Sigmoid colon (tissue), 7 donors: Measurements from ENCODE around the gene CYP2D6. TPM values are rescaled to one million over a fixed set of nuclear protein-coding genes. Genes with fewer than 3 reads are reported as not detected.

ENCODE experiments used
- DNase-seq: peaks from one replicate; pipeline ENCODE4 v3.0.0-alpha.2; 2019
- H3K27ac ChIP-seq, 4 donors: fragments of 200-600 bp; sonication (generic); one replicate each; pipeline ENCODE4 v1.5.1; 2016 to 2019; ENCODE audit warnings: mild to moderate bottlenecking in 1 of 4
- H3K27me3 ChIP-seq, 3 donors: fragments of 200-600 bp; sonication (generic); one replicate each; pipeline ENCODE4 v1.5.1; 2019; ENCODE audit warnings: mild to moderate bottlenecking in 1 of 3
- H3K36me3 ChIP-seq, 4 donors: fragments of 200-600 bp; sonication (generic); one replicate each; pipeline ENCODE4 v1.5.1; 2016 to 2019
- H3K4me1 ChIP-seq, 4 donors: fragments of 200-600 bp; sonication (generic); one replicate each; pipeline ENCODE4 v1.5.1; 2017 to 2019
- H3K4me3 ChIP-seq, 4 donors: fragments of 200-600 bp; sonication (generic); one replicate each; pipeline ENCODE4 v1.5.1; 2017 to 2019; ENCODE audit warnings: mild to moderate bottlenecking in 2 of 4, moderate library complexity in 1 of 4
- H3K9me3 ChIP-seq, 4 donors: fragments of 200-600 bp in 3 of 4; sonication (generic) in 3 of 4; one replicate each; pipeline versions ENCODE4 v1.5.1 to v1.6.1; 2013 to 2019
- EP300 ChIP-seq, 4 donors: sonication (generic); formaldehyde crosslinking; IDR thresholded peaks; one replicate each; pipeline ENCODE4 v1.6.1; 2017; ENCODE audit warnings: antibody characterized with exemption in 4 of 4
- POLR2A ChIP-seq, 2 donors: fragments of 450-650 bp; IDR thresholded peaks; one replicate each; pipeline ENCODE4 v1.6.1; 2016; ENCODE audit warnings: antibody characterized with exemption in 2 of 2, mild to moderate bottlenecking in 2 of 2, moderate library complexity in 2 of 2
- POLR2AphosphoS5 ChIP-seq, 4 donors: sonication (generic); formaldehyde crosslinking; IDR thresholded peaks; one replicate each; pipeline ENCODE4 v1.6.1; 2017; ENCODE audit warnings: antibody characterized with exemption in 4 of 4
- WGBS, 2 donors: extraction: QIAGEN DNeasy Blood & Tissue Kit; methylation state at CpG; one replicate each; pipeline ENCODE4 v1.1.7; 2013; 5-methylcytosine and 5-hydroxymethylcytosine counted together
- intact Hi-C: fragments of 100-400 bp; cut with DNase I; formaldehyde crosslinking; loops from one replicate; pipeline ENCODE4 v1.15.1; 2023
- polyA plus RNA-seq, 3 donors: library from polyadenylated mRNA; stranded (reverse); fragments of 200-250 nt; gene quantifications; one replicate each; pipeline ENCODE4 v1.2.3, GENCODE V29; 2013
- total RNA-seq, 4 donors: library from RNA; depleted of rRNA; stranded (reverse); fragments of >200 nt; gene quantifications; one replicate each; pipeline ENCODE4 v1.1.0, GENCODE V29; 2016
- TF ChIP-seq, protein P1 (sequence below), 4 experiments: fragments of 450-650 bp in 3 of 4; fragments of 200-600 bp in 1 of 4; IDR thresholded peaks; one replicate each; pipeline ENCODE4 v1.5.1; 2016 to 2019; ENCODE audit warnings: antibody characterized with exemption in 4 of 4, mild to moderate bottlenecking in 3 of 4, moderate library complexity in 2 of 4
- donor health status: healthy with polysubstance abuse.
- donor health status: Bipolar disorder and iron deficiency.
- donor health status: healthy.

Gene CYP2D6
- total and polyA plus RNA-seq, 7 donors, result 0.36 to 3.7 (median 1.2) TPM; not detected in 3

DNA sequence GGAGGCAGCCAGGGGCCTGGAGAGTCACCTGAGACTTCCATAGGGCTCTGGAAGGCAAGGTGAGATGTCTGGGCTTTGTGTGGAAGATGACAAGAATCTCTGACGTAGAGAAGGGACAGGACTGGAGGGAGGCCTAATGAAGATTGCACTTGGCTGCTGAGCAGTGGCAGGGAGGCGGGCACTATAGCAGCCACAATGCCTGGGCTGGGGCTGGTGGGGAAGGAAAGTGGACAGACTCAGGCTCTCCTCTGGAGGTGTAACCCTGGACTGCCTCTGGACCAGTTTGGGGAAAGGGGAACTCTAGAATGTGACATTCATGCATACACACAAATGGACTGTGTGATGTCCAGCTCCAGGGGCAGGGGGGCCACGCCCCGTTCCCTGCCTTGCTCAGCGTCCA, 34.3 kb upstream of the CYP2D6 start:
- TF ChIP-seq POLR2A (IDR thresholded peaks at IDR 0.05), result no peak
- Histone ChIP-seq H3K4me3 (no peak overlapping the region), H3K9me3 (no peaks in the 10 kb centered on the region), H3K4me1 (no peaks in the 10 kb centered on the region), H3K27me3 (no peaks in the 10 kb centered on the region), H3K27ac (no peak overlapping the region), H3K36me3 (peaks cover 0 to 12% (median 7%) of the 10 kb centered on the region in 4 donors)
- no peak for DNase-seq
- intact Hi-C loops, result loop anchor here (5.0 kb wide), 1 partner anchor 102 kb away; no protein-coding TSS in a partner anchor
- WGBS, 2 donors, result 94% methylated on average over 5 of the region's 5 CpGs

DNA sequence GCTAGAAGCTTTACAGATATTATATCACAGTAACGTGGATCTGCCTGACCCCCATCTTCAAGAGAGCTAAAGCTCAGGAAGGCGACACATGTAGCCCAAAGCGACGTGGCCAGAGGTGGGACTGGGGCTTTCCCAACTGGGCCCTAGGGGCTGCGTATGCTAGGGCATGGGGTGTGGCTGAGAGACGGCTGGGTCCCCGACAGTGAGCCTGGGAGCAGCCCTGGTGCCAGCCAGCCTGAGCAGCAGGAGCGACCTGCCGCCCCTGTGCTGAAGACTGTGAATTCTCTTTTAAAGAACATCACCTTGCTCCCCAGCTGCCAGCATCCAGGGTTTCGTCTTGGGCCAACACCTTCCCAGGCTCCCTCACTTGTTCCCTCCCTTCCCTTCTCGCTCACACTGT, 32.9 kb upstream of the CYP2D6 start:
- TF ChIP-seq EP300 (IDR thresholded peaks at IDR 0.05) (no peak), POLR2AphosphoS5 (IDR thresholded peaks at IDR 0.05) (no peak), POLR2A (IDR thresholded peaks at IDR 0.05) (no peak)
- TF ChIP-seq, protein P1, sequence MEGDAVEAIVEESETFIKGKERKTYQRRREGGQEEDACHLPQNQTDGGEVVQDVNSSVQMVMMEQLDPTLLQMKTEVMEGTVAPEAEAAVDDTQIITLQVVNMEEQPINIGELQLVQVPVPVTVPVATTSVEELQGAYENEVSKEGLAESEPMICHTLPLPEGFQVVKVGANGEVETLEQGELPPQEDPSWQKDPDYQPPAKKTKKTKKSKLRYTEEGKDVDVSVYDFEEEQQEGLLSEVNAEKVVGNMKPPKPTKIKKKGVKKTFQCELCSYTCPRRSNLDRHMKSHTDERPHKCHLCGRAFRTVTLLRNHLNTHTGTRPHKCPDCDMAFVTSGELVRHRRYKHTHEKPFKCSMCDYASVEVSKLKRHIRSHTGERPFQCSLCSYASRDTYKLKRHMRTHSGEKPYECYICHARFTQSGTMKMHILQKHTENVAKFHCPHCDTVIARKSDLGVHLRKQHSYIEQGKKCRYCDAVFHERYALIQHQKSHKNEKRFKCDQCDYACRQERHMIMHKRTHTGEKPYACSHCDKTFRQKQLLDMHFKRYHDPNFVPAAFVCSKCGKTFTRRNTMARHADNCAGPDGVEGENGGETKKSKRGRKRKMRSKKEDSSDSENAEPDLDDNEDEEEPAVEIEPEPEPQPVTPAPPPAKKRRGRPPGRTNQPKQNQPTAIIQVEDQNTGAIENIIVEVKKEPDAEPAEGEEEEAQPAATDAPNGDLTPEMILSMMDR (IDR thresholded peaks at IDR 0.05), result no peak
- 95 to 96% methylated on average over 11 of the region's 11 CpGs for WGBS, 2 donors
- intact Hi-C loops, result no loop called here
- no peak overlapping the region for H3K27ac ChIP-seq
- DNase-seq, result no peak
- peaks cover 0 to 14% (median 6%) of the 10 kb centered on the region in 4 donors for H3K36me3 ChIP-seq
- H3K9me3 ChIP-seq, result no peaks in the 10 kb centered on the region
- no peaks in the 10 kb centered on the region for H3K27me3 ChIP-seq
- no peaks in the 10 kb centered on the region for H3K4me1 ChIP-seq
- H3K4me3 ChIP-seq, result no peak overlapping the region

DNA sequence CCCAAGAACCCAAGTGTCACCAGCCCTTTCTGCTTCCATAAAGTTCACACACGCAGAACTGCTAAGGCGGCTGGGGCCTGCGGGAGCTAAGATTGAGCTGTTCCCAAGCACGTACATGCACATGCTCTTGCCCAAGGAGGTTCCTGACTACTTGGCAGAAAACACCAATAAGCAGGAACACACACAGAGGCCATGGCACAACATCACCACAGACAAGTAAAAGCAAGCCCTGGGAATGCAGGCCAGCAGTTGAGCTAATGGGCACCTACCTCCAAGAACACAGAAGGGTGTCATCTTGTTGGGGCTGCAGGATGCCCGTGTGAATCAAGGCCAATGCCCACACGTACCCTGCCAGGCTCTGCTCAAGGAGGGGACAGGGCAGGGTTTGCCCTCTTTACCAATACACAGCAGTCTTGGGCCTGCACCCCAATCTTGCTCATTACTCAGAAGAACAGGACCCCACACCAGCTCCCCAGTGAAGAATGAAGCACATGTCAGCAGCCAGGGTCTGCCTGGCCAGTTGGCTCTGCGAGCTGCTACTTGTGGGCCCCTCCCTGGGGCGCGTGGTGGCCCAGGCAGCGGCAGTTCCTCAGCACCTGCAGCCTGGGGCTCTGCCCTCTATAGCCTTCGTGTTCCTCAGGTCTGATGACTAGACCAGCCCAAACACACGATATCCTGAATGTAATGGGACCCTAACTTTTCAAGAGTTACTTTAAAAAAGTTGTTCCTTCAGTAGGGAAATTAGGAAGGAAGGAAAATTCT, 32.3 kb upstream of the CYP2D6 start:
- peak; percentile 17 for DNase-seq
- H3K27ac ChIP-seq, result no peak overlapping the region
- peaks cover 0 to 15% (median 2%) of the 10 kb centered on the region in 4 donors for H3K36me3 ChIP-seq
- no peaks in the 10 kb centered on the region for H3K4me1 ChIP-seq
- H3K4me3 ChIP-seq, result no peak overlapping the region
- no peaks in the 10 kb centered on the region for H3K27me3 ChIP-seq
- 91 to 96% methylated on average over 12 of the region's 12 CpGs for WGBS, 2 donors
- H3K9me3 ChIP-seq, result no peaks in the 10 kb centered on the region
- intact Hi-C loops, result no loop called here
- TF ChIP-seq EP300 (IDR thresholded peaks at IDR 0.05), result no peak
- no peak for TF ChIP-seq POLR2A (IDR thresholded peaks at IDR 0.05)
- TF ChIP-seq, protein P1 (IDR thresholded peaks at IDR 0.05), result no peak

GRCh38 chr22:42160830-42161696, 30.5 kb upstream of the CYP2D6 start:
- TF ChIP-seq POLR2A (IDR thresholded peaks at IDR 0.05) (no peak), EP300 (IDR thresholded peaks at IDR 0.05) (no peak), POLR2AphosphoS5 (IDR thresholded peaks at IDR 0.05) (no peak)
- TF ChIP-seq, protein P1 (IDR thresholded peaks at IDR 0.05), result no peak
- intact Hi-C loops, result no loop called here
- DNase-seq, result no peak
- Histone ChIP-seq H3K27ac (no peak overlapping the region), H3K4me3 (no peak overlapping the region), H3K27me3 (no peaks in the 10 kb centered on the region), H3K36me3 (peaks cover 0 to 14% (median 1%) of the 10 kb centered on the region in 4 donors), H3K4me1 (no peaks in the 10 kb centered on the region), H3K9me3 (no peaks in the 10 kb centered on the region)
- 50 to 82% methylated on average over 18 of the region's 18 CpGs for WGBS, 2 donors

DNA sequence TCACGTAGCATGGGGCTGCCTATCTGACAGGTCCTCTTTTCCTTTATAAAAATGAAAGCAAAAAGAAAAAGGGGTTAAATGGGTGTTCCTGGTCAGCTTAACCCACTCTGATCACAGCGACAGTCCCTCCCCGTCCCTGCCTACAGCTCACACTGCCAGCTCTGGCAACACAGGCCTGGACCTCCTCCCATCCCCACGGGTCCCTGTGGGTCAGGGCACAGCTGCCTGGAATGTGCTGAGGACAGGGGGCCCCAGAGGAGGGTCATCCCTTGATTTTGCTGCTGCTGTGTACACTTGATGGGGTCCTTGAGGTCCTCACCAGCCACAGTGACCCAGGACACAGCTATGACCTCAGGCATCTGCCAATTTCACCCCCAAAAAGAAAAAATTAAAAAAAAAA, 29.6 kb upstream of the CYP2D6 start:
- H3K9me3 ChIP-seq, result no peaks in the 10 kb centered on the region
- intact Hi-C loops, result no loop called here
- H3K27me3 ChIP-seq, result no peaks in the 10 kb centered on the region
- DNase-seq, result no peak
- H3K36me3 ChIP-seq, result peaks cover 0 to 20% (median 0%) of the 10 kb centered on the region in 4 donors
- no peak overlapping the region for H3K27ac ChIP-seq
- TF ChIP-seq POLR2AphosphoS5 (IDR thresholded peaks at IDR 0.05), result no peak
- TF ChIP-seq POLR2A (IDR thresholded peaks at IDR 0.05), result no peak
- TF ChIP-seq EP300 (IDR thresholded peaks at IDR 0.05), result no peak
- TF ChIP-seq, protein P1 (IDR thresholded peaks at IDR 0.05), result no peak
- H3K4me1 ChIP-seq, result no peaks in the 10 kb centered on the region
- WGBS, 2 donors, result 85 to 90% methylated on average over 4 of the region's 4 CpGs
- H3K4me3 ChIP-seq, result no peak overlapping the region
